Lower leg skin (tissue), 4 donors: ENCODE data around the gene FZD1. TPM values are rescaled to one million over a fixed set of nuclear protein-coding genes. Genes with fewer than 3 reads are reported as not detected.

Experiments used
- DNase-seq, 2 donors: peaks; one replicate each; pipeline ENCODE4 v3.0.0-alpha.2; 2019; ENCODE audit warnings: low spot score in 2 of 2
- H3K4me3 ChIP-seq: fragments of 200-600 bp; sonication (generic); 2 replicates; pipeline ENCODE4 v1.5.1; 2017; ENCODE audit warnings: mild to moderate bottlenecking, low read depth; ENCODE audit not compliant: poor library complexity, severe bottlenecking
- POLR2A ChIP-seq, 2 donors: fragments of 450-650 bp; IDR thresholded peaks; one replicate each; pipeline ENCODE4 v1.6.1; 2016 to 2017; ENCODE audit warnings: antibody characterized with exemption in 2 of 2, mild to moderate bottlenecking in 1 of 2, moderate library complexity in 1 of 2
- WGBS, 2 donors: methylation state at CpG; one replicate each; pipeline ENCODE4 v1.1.5; 2018; 5-methylcytosine and 5-hydroxymethylcytosine counted together
- intact Hi-C: fragments of 100-400 bp; cut with DNase I; formaldehyde crosslinking; loops from one replicate; pipeline ENCODE4 v1.15.0; 2023; ENCODE audit warnings: low total_unique reads
- total RNA-seq, 4 donors: library from RNA; depleted of rRNA; stranded (reverse); fragments of >200 nt; gene quantifications; one replicate each; pipeline ENCODE4 v1.1.0, GENCODE V29; 2016
- TF ChIP-seq, protein P1 (sequence below), 3 donors: fragments of 450-650 bp; IDR thresholded peaks; one replicate each; pipeline ENCODE4 v1.5.1; 2016; ENCODE audit warnings: antibody characterized with exemption in 3 of 3, mild to moderate bottlenecking in 3 of 3, moderate library complexity in 2 of 3

FZD1 gene
- total RNA-seq, 4 donors from 2014 or later = 18.7 to 55.1 (median 33.9) TPM

DNA sequence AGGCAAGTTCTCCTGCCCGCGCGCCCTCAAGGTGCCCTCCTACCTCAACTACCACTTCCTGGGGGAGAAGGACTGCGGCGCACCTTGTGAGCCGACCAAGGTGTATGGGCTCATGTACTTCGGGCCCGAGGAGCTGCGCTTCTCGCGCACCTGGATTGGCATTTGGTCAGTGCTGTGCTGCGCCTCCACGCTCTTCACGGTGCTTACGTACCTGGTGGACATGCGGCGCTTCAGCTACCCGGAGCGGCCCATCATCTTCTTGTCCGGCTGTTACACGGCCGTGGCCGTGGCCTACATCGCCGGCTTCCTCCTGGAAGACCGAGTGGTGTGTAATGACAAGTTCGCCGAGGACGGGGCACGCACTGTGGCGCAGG, 1.4 kb downstream of the FZD1 start:
- TF ChIP-seq POLR2A (IDR thresholded peaks at IDR 0.05) = no peak
- TF ChIP-seq, protein P1, sequence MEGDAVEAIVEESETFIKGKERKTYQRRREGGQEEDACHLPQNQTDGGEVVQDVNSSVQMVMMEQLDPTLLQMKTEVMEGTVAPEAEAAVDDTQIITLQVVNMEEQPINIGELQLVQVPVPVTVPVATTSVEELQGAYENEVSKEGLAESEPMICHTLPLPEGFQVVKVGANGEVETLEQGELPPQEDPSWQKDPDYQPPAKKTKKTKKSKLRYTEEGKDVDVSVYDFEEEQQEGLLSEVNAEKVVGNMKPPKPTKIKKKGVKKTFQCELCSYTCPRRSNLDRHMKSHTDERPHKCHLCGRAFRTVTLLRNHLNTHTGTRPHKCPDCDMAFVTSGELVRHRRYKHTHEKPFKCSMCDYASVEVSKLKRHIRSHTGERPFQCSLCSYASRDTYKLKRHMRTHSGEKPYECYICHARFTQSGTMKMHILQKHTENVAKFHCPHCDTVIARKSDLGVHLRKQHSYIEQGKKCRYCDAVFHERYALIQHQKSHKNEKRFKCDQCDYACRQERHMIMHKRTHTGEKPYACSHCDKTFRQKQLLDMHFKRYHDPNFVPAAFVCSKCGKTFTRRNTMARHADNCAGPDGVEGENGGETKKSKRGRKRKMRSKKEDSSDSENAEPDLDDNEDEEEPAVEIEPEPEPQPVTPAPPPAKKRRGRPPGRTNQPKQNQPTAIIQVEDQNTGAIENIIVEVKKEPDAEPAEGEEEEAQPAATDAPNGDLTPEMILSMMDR (IDR thresholded peaks at IDR 0.05) = no peak
- peak in 1 of 2 donors; percentile 86 for DNase-seq
- intact Hi-C loops = no loop called here
- H3K4me3 ChIP-seq = peak overlapping the region; percentile 95
- WGBS, 2 donors = 27 to 29% methylated on average over 16 to 24 of the region's 31 CpGs

DNA sequence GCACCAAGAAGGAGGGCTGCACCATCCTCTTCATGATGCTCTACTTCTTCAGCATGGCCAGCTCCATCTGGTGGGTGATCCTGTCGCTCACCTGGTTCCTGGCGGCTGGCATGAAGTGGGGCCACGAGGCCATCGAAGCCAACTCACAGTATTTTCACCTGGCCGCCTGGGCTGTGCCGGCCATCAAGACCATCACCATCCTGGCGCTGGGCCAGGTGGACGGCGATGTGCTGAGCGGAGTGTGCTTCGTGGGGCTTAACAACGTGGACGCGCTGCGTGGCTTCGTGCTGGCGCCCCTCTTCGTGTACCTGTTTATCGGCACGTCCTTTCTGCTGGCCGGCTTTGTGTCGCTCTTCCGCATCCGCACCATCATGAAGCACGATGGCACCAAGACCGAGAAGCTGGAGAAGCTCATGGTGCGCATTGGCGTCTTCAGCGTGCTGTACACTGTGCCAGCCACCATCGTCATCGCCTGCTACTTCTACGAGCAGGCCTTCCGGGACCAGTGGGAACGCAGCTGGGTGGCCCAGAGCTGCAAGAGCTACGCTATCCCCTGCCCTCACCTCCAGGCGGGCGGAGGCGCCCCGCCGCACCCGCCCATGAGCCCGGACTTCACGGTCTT, 1.9 kb downstream of the FZD1 start:
- TF ChIP-seq, protein P1 (IDR thresholded peaks at IDR 0.05) = no peak
- WGBS, 2 donors = 48 to 77% methylated on average over 43 of the region's 43 CpGs
- intact Hi-C loops = no loop called here
- peak overlapping the region; percentile 95 for H3K4me3 ChIP-seq
- DNase-seq = peak in 1 of 2 donors; percentile 85

DNA sequence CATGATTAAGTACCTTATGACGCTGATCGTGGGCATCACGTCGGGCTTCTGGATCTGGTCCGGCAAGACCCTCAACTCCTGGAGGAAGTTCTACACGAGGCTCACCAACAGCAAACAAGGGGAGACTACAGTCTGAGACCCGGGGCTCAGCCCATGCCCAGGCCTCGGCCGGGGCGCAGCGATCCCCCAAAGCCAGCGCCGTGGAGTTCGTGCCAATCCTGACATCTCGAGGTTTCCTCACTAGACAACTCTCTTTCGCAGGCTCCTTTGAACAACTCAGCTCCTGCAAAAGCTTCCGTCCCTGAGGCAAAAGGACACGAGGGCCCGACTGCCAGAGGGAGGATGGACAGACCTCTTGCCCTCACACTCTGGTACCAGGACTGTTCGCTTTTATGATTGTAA, 2.5 kb downstream of the FZD1 start:
- peak in 1 of 2 donors; percentile 86 for DNase-seq
- 40 to 72% methylated on average over 10 to 18 of the region's 20 CpGs for WGBS, 2 donors
- no peak for TF ChIP-seq POLR2A (IDR thresholded peaks at IDR 0.05)
- TF ChIP-seq, protein P1 (IDR thresholded peaks at IDR 0.05) = no peak
- intact Hi-C loops = no loop called here
- peak overlapping the region; percentile 95 for H3K4me3 ChIP-seq

DNA sequence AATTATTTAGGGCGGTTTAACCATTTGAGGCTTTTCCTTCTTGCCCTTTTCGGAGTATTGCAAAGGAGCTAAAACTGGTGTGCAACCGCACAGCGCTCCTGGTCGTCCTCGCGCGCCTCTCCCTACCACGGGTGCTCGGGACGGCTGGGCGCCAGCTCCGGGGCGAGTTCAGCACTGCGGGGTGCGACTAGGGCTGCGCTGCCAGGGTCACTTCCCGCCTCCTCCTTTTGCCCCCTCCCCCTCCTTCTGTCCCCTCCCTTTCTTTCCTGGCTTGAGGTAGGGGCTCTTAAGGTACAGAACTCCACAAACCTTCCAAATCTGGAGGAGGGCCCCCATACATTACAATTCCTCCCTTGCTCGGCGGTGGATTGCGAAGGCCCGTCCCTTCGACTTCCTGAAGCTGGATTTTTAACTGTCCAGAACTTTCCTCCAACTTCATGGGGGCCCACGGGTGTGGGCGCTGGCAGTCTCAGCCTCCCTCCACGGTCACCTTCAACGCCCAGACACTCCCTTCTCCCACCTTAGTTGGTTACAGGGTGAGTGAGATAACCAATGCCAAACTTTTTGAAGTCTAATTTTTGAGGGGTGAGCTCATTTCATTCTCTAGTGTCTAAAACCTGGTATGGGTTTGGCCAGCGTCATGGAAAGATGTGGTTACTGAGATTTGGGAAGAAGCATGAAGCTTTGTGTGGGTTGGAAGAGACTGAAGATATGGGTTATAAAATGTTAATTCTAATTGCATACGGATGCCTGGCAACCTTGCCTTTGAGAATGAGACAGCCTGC, 3.1 kb downstream of the FZD1 start:
- intact Hi-C loops = no loop called here
- TF ChIP-seq POLR2A (IDR thresholded peaks at IDR 0.05) = no peak
- TF ChIP-seq, protein P1 (IDR thresholded peaks at IDR 0.05) = no peak
- peak overlapping the region; percentile 24 for H3K4me3 ChIP-seq
- WGBS, 2 donors = 42 to 59% methylated on average over 29 of the region's 29 CpGs
- DNase-seq = no peak

DNA sequence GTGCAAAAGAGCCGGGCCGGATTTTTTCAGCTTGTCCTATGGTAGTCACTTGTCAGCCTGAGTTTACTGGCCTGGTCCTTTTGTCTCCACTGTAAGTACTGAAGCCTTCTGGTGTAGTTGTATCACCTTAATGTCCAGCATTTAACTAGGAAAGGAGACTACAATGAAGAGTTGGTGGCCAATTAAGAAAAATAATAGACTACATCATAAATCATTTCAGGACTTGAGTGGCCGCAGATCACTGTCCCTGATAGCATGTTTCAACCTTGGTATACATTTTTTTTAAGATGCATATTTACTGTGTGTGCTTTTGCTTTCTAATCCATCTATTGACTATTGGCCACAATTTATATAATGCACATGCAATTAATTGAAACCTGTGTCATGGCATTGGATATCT, 6.1 kb downstream of the FZD1 start:
- DNase-seq = no peak
- TF ChIP-seq POLR2A (IDR thresholded peaks at IDR 0.05) = no peak
- intact Hi-C loops = no loop called here
- WGBS, 2 donors = 75 to 87% methylated on average over 3 of the region's 3 CpGs
- no peak overlapping the region for H3K4me3 ChIP-seq

DNA sequence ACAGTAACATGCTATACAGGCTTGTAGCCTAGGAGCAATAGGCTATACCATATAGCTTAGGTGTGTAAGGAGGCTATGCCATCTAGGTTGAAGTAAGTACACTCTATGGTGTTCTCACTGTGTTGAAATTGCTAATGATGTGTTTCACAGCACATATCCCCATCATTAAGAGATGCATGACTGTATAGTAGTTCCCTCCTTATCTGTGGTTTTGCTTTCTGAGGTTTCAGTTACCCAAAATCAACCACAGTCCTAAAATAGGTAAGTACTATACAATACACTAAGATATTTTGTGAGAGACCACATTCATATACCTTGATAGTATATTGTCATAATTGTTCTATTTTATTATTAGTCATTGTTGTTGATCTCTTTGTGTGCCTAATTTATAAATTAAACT, 12.7 kb downstream of the FZD1 start:
- TF ChIP-seq POLR2A (IDR thresholded peaks at IDR 0.05) = no peak
- TF ChIP-seq, protein P1 (IDR thresholded peaks at IDR 0.05) = no peak
- intact Hi-C loops = no loop called here

More for the DNA sequence above, 12.7 kb downstream of the FZD1 start:
- no peak overlapping the region for H3K4me3 ChIP-seq
- DNase-seq = no peak
